Colon (tissue), 2 donors: Measurements from ENCODE around the gene FNDC10.
"Not testable (repeated sequence)": the region's sequence is repeated elsewhere in the genome, so short reads cannot be mapped to it uniquely, and the experiment has no call there.

Experiments
- FAIRE-seq: peaks from 2 replicates; lab custom pipeline; 2012; peaks lifted over from hg19 to GRCh38; lab: Jason Lieb, UNC
- donor health status: control.
- donor health status: control.

Gene FNDC10

GRCh38 chr1:1599030-1599934 is 653 bp downstream of the FNDC10 start:
- no peak for FAIRE-seq

GRCh38 chr1:1598720-1599029 is 1.3 kb downstream of the FNDC10 start:
- no peak for FAIRE-seq

- no peak for FAIRE-seq
These were observed 1.8 kb downstream of the FNDC10 start for GRCh38 chr1:1598051-1598719.

- FAIRE-seq = no peak
These were observed 2.5 kb downstream of the FNDC10 start for GRCh38 chr1:1597275-1597930.

- no peak for FAIRE-seq
These were observed 3.3 kb downstream of the FNDC10 start for GRCh38 chr1:1596493-1597274.

- not testable (repeated sequence) for FAIRE-seq
These were observed 4.6 kb downstream of the FNDC10 start for GRCh38 chr1:1595341-1595740.

- no peak for FAIRE-seq
These were observed 5.2 kb downstream of the FNDC10 start for GRCh38 chr1:1594602-1595260.

GRCh38 chr1:1593834-1594601 is 5.9 kb downstream of the FNDC10 start:
- FAIRE-seq = no peak

- no peak for FAIRE-seq
These were observed 8.5 kb downstream of the FNDC10 start for GRCh38 chr1:1591452-1591851.

GRCh38 chr1:1583347-1584010 is 16.5 kb downstream of the FNDC10 start:
- no peak for FAIRE-seq

- FAIRE-seq = no peak
These were observed 17.2 kb downstream of the FNDC10 start for GRCh38 chr1:1582585-1583346.

GRCh38 chr1:1578371-1578940 is 21.5 kb downstream of the FNDC10 start:
- no peak for FAIRE-seq

GRCh38 chr1:1577367-1578011 is 22.4 kb downstream of the FNDC10 start:
- FAIRE-seq = no peak

GRCh38 chr1:1574721-1575537 is 25.0 kb downstream of the FNDC10 start, which contains the start of gene SSU72:
Gene SSU72 (minus strand): TSS chr1:1574863. CDS start chr1:1574557, 306 bp downstream.
- no peak for FAIRE-seq

- FAIRE-seq = no peak
These were observed 25.9 kb downstream of the FNDC10 start for GRCh38 chr1:1573843-1574720.

GRCh38 chr1:1569341-1569740 is 30.6 kb downstream of the FNDC10 start:
- no peak for FAIRE-seq

- FAIRE-seq = no peak
These were observed 32.0 kb downstream of the FNDC10 start for GRCh38 chr1:1567891-1568291.
